ENCODE results near the gene ZNF827.
A peak's percentile ranks its signal among the peaks of the same experiment; 100 is the strongest.

The ZNF827 gene

DNA sequence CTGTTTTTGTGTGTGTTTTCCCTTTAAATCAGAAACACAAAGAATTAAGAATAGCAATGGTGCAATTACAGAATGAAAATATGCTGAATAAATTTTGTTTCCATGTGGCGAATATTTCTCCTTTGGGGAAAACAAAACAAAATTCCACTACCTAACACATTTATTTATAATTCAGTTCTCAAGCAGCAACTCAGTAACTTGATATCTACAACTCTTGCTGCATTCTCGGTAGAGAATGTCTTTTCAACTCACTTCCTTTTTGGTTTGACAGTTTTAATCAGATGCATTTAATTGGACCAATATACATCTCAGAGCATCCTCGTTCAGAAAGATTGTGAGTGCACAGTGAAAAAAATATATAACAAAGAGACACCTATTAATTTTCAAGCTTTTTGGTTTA lies 30.8 kb downstream of the ZNF827 start:
- TF ChIP-seq, protein P1, sequence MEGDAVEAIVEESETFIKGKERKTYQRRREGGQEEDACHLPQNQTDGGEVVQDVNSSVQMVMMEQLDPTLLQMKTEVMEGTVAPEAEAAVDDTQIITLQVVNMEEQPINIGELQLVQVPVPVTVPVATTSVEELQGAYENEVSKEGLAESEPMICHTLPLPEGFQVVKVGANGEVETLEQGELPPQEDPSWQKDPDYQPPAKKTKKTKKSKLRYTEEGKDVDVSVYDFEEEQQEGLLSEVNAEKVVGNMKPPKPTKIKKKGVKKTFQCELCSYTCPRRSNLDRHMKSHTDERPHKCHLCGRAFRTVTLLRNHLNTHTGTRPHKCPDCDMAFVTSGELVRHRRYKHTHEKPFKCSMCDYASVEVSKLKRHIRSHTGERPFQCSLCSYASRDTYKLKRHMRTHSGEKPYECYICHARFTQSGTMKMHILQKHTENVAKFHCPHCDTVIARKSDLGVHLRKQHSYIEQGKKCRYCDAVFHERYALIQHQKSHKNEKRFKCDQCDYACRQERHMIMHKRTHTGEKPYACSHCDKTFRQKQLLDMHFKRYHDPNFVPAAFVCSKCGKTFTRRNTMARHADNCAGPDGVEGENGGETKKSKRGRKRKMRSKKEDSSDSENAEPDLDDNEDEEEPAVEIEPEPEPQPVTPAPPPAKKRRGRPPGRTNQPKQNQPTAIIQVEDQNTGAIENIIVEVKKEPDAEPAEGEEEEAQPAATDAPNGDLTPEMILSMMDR (conservative IDR thresholded peaks at IDR 0.05; ENCODE audit: control insufficient read depth, insufficient read depth, low read depth, low read length) = no peak
- no peak for DNase-seq (ENCODE audit: low read depth)
- H3K4me3 ChIP-seq (ENCODE audit: control insufficient read depth, low read depth, low read length) = no peak overlapping the region

DNA sequence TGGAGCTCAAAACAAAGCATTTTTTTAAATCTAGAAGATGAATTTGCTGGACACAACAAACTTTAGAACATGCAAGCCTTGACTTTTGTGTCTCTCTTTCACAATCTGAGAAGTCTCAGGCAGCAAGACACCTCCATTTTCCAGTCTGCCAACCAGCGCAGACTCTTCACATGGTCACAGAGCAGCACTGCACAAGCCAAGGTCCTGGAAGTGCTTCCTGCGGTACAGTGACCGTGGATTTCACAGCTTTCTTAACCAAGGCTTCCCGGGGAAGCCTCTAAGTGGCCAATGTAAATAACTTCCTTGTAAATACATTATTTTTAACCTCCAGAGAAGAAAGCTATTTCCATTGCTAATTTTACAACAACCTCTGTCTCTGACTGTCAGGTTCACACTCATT lies 31.2 kb downstream of the ZNF827 start:
- TF ChIP-seq, protein P1 (conservative IDR thresholded peaks at IDR 0.05; ENCODE audit: control insufficient read depth, insufficient read depth, low read depth, low read length) = no peak
- no peak for DNase-seq (ENCODE audit: low read depth)
- H3K4me3 ChIP-seq (ENCODE audit: control insufficient read depth, low read depth, low read length) = no peak overlapping the region

DNA sequence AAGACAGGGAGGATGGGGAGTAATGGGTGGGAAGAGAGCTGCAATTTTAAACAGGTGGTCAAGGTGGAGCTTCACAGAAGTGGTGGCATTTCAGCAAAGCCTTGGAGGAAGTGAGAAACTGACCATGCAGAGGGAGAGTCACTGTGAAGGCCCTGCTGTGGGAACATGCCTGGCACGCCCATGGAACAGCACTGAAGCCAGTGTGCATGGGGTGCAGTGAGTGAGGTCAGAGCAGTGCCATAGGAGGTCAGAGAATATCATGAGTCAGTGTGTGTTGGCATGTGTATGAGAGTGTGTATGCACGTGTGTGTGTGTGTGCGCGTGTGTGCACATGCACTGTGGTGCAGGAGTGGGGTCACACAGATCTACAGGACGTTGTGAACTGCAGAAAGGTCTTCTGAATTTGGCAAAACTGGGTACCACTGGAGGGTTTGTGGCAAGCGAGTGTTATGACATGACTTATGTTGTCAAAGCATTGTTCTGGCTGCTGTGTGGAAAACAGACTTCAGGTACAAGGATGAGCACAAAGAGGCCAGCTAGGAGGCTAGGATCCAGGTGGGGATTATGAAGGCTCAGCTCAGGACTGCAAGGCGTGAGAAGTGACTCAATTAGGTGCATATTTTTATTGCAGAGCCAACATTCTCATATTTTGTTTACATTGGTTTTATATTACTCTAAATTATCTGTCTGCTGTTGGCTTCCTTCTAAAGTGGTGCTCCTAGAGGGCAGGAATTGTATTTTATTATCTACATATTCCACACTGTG lies 34.0 kb downstream of the ZNF827 start:
- TF ChIP-seq, protein P1 (conservative IDR thresholded peaks at IDR 0.05; ENCODE audit: control insufficient read depth, insufficient read depth, low read depth, low read length) = no peak
- DNase-seq (ENCODE audit: low read depth) = peak; percentile 25
- H3K4me3 ChIP-seq (ENCODE audit: control insufficient read depth, low read depth, low read length) = no peak overlapping the region

DNA sequence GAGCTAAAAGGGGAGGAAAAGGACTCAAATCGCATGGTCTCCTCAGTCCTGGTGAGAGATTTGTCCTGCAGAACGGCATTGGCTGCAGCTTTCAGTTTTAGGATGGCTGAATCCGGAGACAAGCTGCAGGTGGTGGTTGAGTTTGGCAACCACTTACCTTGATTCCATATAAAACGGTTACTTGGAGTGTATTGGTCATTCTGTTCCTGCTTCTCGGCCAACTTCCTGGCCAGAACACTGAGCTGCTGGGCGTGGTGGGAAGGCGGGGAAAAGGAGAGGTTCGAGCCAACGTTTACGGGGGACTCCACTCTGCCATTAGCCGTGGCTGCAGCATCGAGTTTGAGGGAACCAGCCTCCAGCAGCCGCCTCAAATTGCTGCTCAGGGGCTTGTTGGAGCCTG lies 36.1 kb downstream of the ZNF827 start:
- H3K4me3 ChIP-seq (ENCODE audit: control insufficient read depth, low read depth, low read length) = no peak overlapping the region
- TF ChIP-seq, protein P1 (conservative IDR thresholded peaks at IDR 0.05; ENCODE audit: control insufficient read depth, insufficient read depth, low read depth, low read length) = no peak
- no peak for DNase-seq (ENCODE audit: low read depth)

DNA sequence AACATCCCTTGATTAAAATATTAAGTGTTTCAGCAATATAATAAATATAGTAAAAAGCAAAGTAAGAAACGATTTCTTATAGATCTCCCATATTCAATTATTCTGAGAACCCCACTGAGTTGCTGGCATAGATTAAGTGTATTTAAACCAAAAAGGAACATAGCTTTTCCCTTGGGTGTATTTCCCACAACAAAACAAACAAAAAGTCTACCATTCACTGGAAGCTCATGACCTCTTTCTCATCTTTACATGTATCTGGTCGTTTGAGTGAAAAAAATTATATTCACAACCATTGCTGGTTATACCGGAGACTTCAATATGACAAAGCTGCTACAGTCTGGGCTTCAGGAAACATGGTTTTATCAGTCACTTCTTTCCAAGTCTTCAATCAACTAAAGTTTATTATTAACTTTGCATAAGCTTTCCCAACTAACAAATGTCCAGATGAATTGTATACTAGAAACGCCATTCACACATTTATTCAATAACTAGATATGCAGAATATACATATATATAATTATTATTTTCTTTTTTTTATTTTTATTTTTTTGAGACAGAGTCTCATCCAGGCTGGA lies 38.6 kb downstream of the ZNF827 start:
- TF ChIP-seq, protein P1 (conservative IDR thresholded peaks at IDR 0.05; ENCODE audit: control insufficient read depth, insufficient read depth, low read depth, low read length) = no peak
- no peak overlapping the region for H3K4me3 ChIP-seq (ENCODE audit: control insufficient read depth, low read depth, low read length)
- DNase-seq (ENCODE audit: low read depth) = no peak

DNA sequence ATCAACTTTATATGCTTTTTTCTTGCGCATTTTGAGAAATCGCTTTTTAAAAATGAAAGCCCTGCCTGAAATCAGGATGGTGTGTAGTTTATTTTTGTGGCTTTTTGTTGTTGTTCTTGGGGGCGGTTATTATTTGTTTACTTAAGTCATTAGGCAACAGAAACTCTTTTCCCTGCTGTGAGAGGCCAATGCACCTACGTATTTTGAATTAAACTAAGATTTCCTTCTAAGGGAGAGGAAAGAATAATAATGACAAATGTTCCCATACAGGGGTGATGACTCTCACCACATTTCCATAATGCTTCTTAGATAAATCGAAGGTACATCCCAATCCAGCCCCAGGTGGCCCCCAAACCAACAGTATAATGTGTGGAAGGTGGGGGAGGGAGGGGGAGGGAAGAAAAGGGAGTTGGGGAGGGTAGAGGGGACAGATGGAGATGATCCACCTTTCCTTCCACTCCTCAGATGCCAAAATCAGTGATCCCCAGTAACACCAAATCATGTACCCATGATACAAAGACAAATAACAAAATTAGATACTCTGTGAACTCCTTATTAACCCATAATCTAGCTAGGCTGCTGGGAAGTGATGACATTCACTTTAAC lies 39.6 kb downstream of the ZNF827 start:
- TF ChIP-seq, protein P1 (conservative IDR thresholded peaks at IDR 0.05; ENCODE audit: control insufficient read depth, insufficient read depth, low read depth, low read length) = no peak
- no peak for DNase-seq (ENCODE audit: low read depth)
- H3K4me3 ChIP-seq (ENCODE audit: control insufficient read depth, low read depth, low read length) = no peak overlapping the region
